HEK293T (cell line): ENCODE results near the gene TMEM245.

Experiments
- ARNT ChIP-seq: fragments of 450-650 bp; IDR thresholded peaks from 2 replicates; pipeline ENCODE4 v1.6.1; 2017; ENCODE audit warnings: mild to moderate bottlenecking
- BHLHE40 ChIP-seq: fragments of 450-650 bp; IDR thresholded peaks from 2 replicates; pipeline ENCODE4 v1.6.1; 2016; ENCODE audit warnings: mild to moderate bottlenecking, moderate library complexity, borderline replicate concordance
- CTBP1 ChIP-seq: fragments of 450-650 bp; IDR thresholded peaks from 2 replicates; pipeline ENCODE4 v1.6.1; 2016; ENCODE audit warnings: borderline replicate concordance
- ELF4 ChIP-seq: fragments of 450-650 bp; IDR thresholded peaks from 2 replicates; pipeline ENCODE4 v1.6.1; 2017; ENCODE audit warnings: antibody characterized with exemption
- FOXA1 ChIP-seq: fragments of 450-650 bp; IDR thresholded peaks from 2 replicates; pipeline ENCODE4 v1.6.1; 2016; ENCODE audit warnings: mild to moderate bottlenecking
- FOXK2 ChIP-seq: fragments of 450-650 bp; IDR thresholded peaks from 2 replicates; pipeline ENCODE4 v1.6.1; 2016; ENCODE audit warnings: mild to moderate bottlenecking
- FOXM1 ChIP-seq: fragments of 450-650 bp; IDR thresholded peaks from 2 replicates; pipeline ENCODE4 v1.6.1; 2017; ENCODE audit warnings: mild to moderate bottlenecking, borderline replicate concordance
- NFRKB ChIP-seq: fragments of 450-650 bp; IDR thresholded peaks from 2 replicates; pipeline ENCODE4 v1.6.1; 2016; ENCODE audit warnings: mild to moderate bottlenecking, moderate library complexity
- PKNOX1 ChIP-seq: fragments of 450-650 bp; IDR thresholded peaks from 2 replicates; pipeline ENCODE4 v1.6.1; 2016
- SP1 ChIP-seq: fragments of 450-650 bp; IDR thresholded peaks from 2 replicates; pipeline ENCODE4 v1.6.1; 2017
- SUZ12 ChIP-seq: fragments of 450-650 bp; IDR thresholded peaks from 2 replicates; pipeline ENCODE4 v1.6.1; 2016; ENCODE audit warnings: mild to moderate bottlenecking
- TARDBP ChIP-seq: fragments of 450-650 bp; IDR thresholded peaks from 2 replicates; pipeline ENCODE4 v1.6.1; 2016
- ZNF384 ChIP-seq: fragments of 450-650 bp; IDR thresholded peaks from 2 replicates; pipeline ENCODE4 v1.6.1; 2016

- no peak for TF ChIP-seq CTBP1
- no peak for TF ChIP-seq PKNOX1
- TF ChIP-seq TARDBP, result no peak
- no peak for TF ChIP-seq ELF4
- no peak for TF ChIP-seq FOXA1
- no peak for TF ChIP-seq SP1
- TF ChIP-seq NFRKB, result no peak
- no peak for TF ChIP-seq FOXM1
- TF ChIP-seq SUZ12, result no peak
- no peak for TF ChIP-seq BHLHE40
- no peak for TF ChIP-seq FOXK2
- TF ChIP-seq ARNT, result no peak
- TF ChIP-seq ZNF384, result no peak
Measured at GRCh38 chr9:109121232-109121796, 1.6 kb upstream of the TMEM245 start.
